Mammary epithelial cell (primary cell): Measurements from ENCODE around the gene CXCL12.

Source experiments
- CTCF ChIP-seq, 2 donors: IDR thresholded peaks in 1 of 2; conservative IDR thresholded peaks in 1 of 2; 2 replicates each; pipeline ENCODE4 v1.5.1; 2011 to 2012; ENCODE audit warnings: inconsistent platforms in 2 of 2, low read length in 2 of 2, mild to moderate bottlenecking in 2 of 2, control low read depth in 1 of 2, low read depth in 1 of 2; ENCODE audit not compliant: insufficient read depth in 1 of 2; ENCODE audit errors: extremely low read depth in 1 of 2
- EZH2 ChIP-seq: IDR thresholded peaks from 2 replicates; pipeline ENCODE4 v1.6.1; 2012; ENCODE audit warnings: low read length, inconsistent platforms, borderline replicate concordance

- TF ChIP-seq CTCF (conservative IDR thresholded peaks at IDR 0.05 in 1 of 2, IDR thresholded peaks at IDR 0.05 in 1 of 2; ENCODE audit: extremely low read depth in 1 of 2, insufficient read depth in 1 of 2, low read depth in 1 of 2, low read length in 2 of 2), result no peak
- no peak for TF ChIP-seq EZH2
Measured at GRCh38 chr10:44358080-44358771, 26.7 kb downstream of the CXCL12 start.
